SK-N-SH (cell line): Measurements from ENCODE around the gene OCA2. TPM values are rescaled to one million over a fixed set of nuclear protein-coding genes. Genes with fewer than 3 reads are reported as not detected.

Source experiments
- CTCF ChIA-PET: fragments of 300-600, 350-600 bp; formaldehyde crosslinking; extraction: SDS; loops from one replicate; lab custom pipeline; 2021; lab: Yijun Ruan, JAX
- POLR2A ChIA-PET: fragments of 350-600 bp; sonication (Branson Sonifier 250); formaldehyde crosslinking; extraction: SDS; loops from one replicate; lab custom pipeline; 2020; ENCODE audit warnings: antibody characterized with exemption, inconsistent platforms; lab: Yijun Ruan, JAX
- DNase-seq: peaks from one replicate; pipeline ENCODE4 v3.0.0; 2012
- H2AFZ ChIP-seq: fragments of 200-600 bp; sonication (generic); 2 replicates; pipeline ENCODE4 v1.8.1; 2016; ENCODE audit warnings: antibody characterized with exemption, mild to moderate bottlenecking, low read depth
- H3F3A ChIP-seq: fragments of 200-600 bp; sonication (generic); replicated peaks from 2 replicates; pipeline ENCODE3; 2016; ENCODE audit warnings: antibody characterized with exemption, mild to moderate bottlenecking; ENCODE audit not compliant: insufficient read depth
- H3K27ac ChIP-seq, 2 experiments: fragments of 200-500 bp in 1 of 2; fragments of 200-600 bp in 1 of 2; sonication (Bioruptor generic) in 1 of 2; sonication (generic), shearing (Covaris generic) in 1 of 2; 2 replicates each; pipeline versions ENCODE4 v1.5.1 to v1.6.1; 2014 to 2016; ENCODE audit warnings: low read depth in 2 of 2, inconsistent platforms in 1 of 2, low read length in 1 of 2, mild to moderate bottlenecking in 1 of 2, mixed read lengths in 1 of 2
- H3K27me3 ChIP-seq: fragments of 200-600 bp; sonication (generic), shearing (Covaris generic); 2 replicates; pipeline ENCODE4 v1.6.1; 2016; ENCODE audit warnings: mixed run types; ENCODE audit not compliant: insufficient read depth
- H3K36me3 ChIP-seq, 2 experiments: fragments of 200-500 bp in 1 of 2; fragments of 200-600 bp in 1 of 2; sonication (Bioruptor generic) in 1 of 2; sonication (generic) in 1 of 2; replicated peaks in 1 of 2; 2 replicates each; pipeline versions ENCODE3 to v1.5.1; 2014 to 2016; ENCODE audit warnings: low read length in 1 of 2, mild to moderate bottlenecking in 1 of 2; ENCODE audit not compliant: insufficient read depth in 2 of 2, control insufficient read depth in 1 of 2
- H3K4me1 ChIP-seq, 2 experiments: fragments of 200-500 bp in 1 of 2; fragments of 200-600 bp in 1 of 2; sonication (Bioruptor generic) in 1 of 2; sonication (generic), shearing (Covaris generic) in 1 of 2; 2 replicates each; pipeline versions ENCODE4 v1.5.1 to v1.6.1; 2014 to 2016; ENCODE audit warnings: low read depth in 1 of 2, low read length in 1 of 2, mixed run types in 1 of 2; ENCODE audit not compliant: insufficient read depth in 2 of 2, control insufficient read depth in 1 of 2
- H3K4me2 ChIP-seq: fragments of 200-600 bp; sonication (generic), shearing (Covaris generic); 2 replicates; pipeline ENCODE4 v1.6.1; 2017; ENCODE audit warnings: mixed run types
- H3K4me3 ChIP-seq, 2 experiments: fragments of 200-500 bp in 1 of 2; fragments of 200-600 bp in 1 of 2; sonication (Bioruptor generic) in 1 of 2; sonication (generic), shearing (Covaris generic) in 1 of 2; 2 replicates each; pipeline versions ENCODE4 v1.5.1 to v1.8.1; 2014 to 2016; ENCODE audit warnings: low read depth in 2 of 2, inconsistent platforms in 1 of 2, low read length in 1 of 2, mild to moderate bottlenecking in 1 of 2, mixed read lengths in 1 of 2, moderate library complexity in 1 of 2
- H3K79me2 ChIP-seq: fragments of 200-600 bp; sonication (generic); 2 replicates; pipeline ENCODE4 v1.8.1; 2017; ENCODE audit warnings: mild to moderate bottlenecking; ENCODE audit not compliant: insufficient read depth
- H3K9ac ChIP-seq: fragments of 200-600 bp; sonication (generic); 2 replicates; pipeline ENCODE4 v1.6.1; 2017; ENCODE audit warnings: mixed run types
- H3K9me2 ChIP-seq: fragments of 200-600 bp; sonication (generic); 2 replicates; pipeline ENCODE4 v1.6.1; 2017; ENCODE audit warnings: mixed run types
- H3K9me3 ChIP-seq: fragments of 200-600 bp; sonication (generic); 2 replicates; pipeline ENCODE4 v1.6.1; 2017; ENCODE audit warnings: mixed run types, mild to moderate bottlenecking, moderate library complexity
- H4K20me1 ChIP-seq: fragments of 200-600 bp; sonication (generic); 2 replicates; pipeline ENCODE4 v1.6.1; 2017; ENCODE audit warnings: mild to moderate bottlenecking, mixed run types; ENCODE audit not compliant: insufficient read depth
- CHD2 ChIP-seq: fragments of 150-350 bp; IDR thresholded peaks from 2 replicates; pipeline ENCODE4 v1.6.1; 2018; ENCODE audit warnings: low read length; ENCODE audit not compliant: partially characterized antibody
- CTCF ChIP-seq: fragments of 200-600 bp; sonication (generic); IDR thresholded peaks from 2 replicates; pipeline ENCODE4 v1.6.1; 2017; ENCODE audit warnings: antibody characterized with exemption, mild to moderate bottlenecking, moderate library complexity
- ELF1 ChIP-seq: IDR thresholded peaks from 2 replicates; pipeline ENCODE4 v1.4.0; 2012
- EP300 ChIP-seq, 2 experiments: IDR thresholded peaks; 2 replicates each; pipeline versions ENCODE4 v1.4.0 to v1.6.1; 2012; ENCODE audit warnings: borderline replicate concordance in 1 of 2, low read depth in 1 of 2, low read length in 1 of 2
- FOXJ3 ChIP-seq: sonication (generic); formaldehyde crosslinking; IDR thresholded peaks from 2 replicates; pipeline ENCODE4 v1.5.1; 2020; ENCODE audit warnings: mild to moderate bottlenecking, missing genetic modification reagents
- MEF2A ChIP-seq: IDR thresholded peaks from 2 replicates; pipeline ENCODE4 v1.4.0; 2012; ENCODE audit warnings: low read depth, borderline replicate concordance
- MXI1 ChIP-seq: IDR thresholded peaks from 2 replicates; pipeline ENCODE4 v1.6.1; 2012; ENCODE audit warnings: mild to moderate bottlenecking, low read depth, low read length, improper control_type of control experiment
- NFIC ChIP-seq: IDR thresholded peaks from 2 replicates; pipeline ENCODE4 v1.4.0; 2012; ENCODE audit warnings: borderline replicate concordance
- NRF1 ChIP-seq: IDR thresholded peaks from 2 replicates; pipeline ENCODE4 v1.6.1; 2012; ENCODE audit warnings: low read depth, mild to moderate bottlenecking, low read length
- RCOR1 ChIP-seq: fragments of 150-350 bp; IDR thresholded peaks from 2 replicates; pipeline ENCODE4 v1.6.1; 2017; ENCODE audit warnings: antibody characterized with exemption, low read length
- RFX5 ChIP-seq: IDR thresholded peaks from 2 replicates; pipeline ENCODE4 v1.6.1; 2012; ENCODE audit warnings: mild to moderate bottlenecking, improper control_type of control experiment, low read length
- SIN3A ChIP-seq: IDR thresholded peaks from 2 replicates; pipeline ENCODE4 v1.6.1; 2012; ENCODE audit warnings: low read depth, mild to moderate bottlenecking, low read length, moderate library complexity, borderline replicate concordance
- TEAD4 ChIP-seq: IDR thresholded peaks from 2 replicates; pipeline ENCODE4 v1.4.0; 2012; ENCODE audit warnings: mild to moderate bottlenecking, borderline replicate concordance; ENCODE audit not compliant: insufficient read depth
- YY1 ChIP-seq: IDR thresholded peaks from 2 replicates; pipeline ENCODE4 v1.4.0; 2012; ENCODE audit warnings: low read depth, mild to moderate bottlenecking
- WGBS: methylation state at CpG from one replicate; pipeline ENCODE4 v1.1.6; 2017; ENCODE audit warnings: low lambda C conversion rate; 5-methylcytosine and 5-hydroxymethylcytosine counted together
- polyA plus RNA-seq, 3 experiments: library from polyadenylated mRNA; depleted of rRNA; stranded (reverse); fragments of >200 nt; gene quantifications; 2 replicates each; pipeline ENCODE4 v1.2.3, GENCODE V29; 2012
- TF ChIP-seq, protein P1 (sequence below): fragments of 150-350 bp; IDR thresholded peaks from 2 replicates; pipeline ENCODE4 v1.6.1; 2017; ENCODE audit warnings: antibody characterized with exemption, low read length, low read depth, borderline replicate concordance
- TF ChIP-seq, protein P2 (sequence below): IDR thresholded peaks from 2 replicates; pipeline ENCODE4 v1.4.0; 2012; ENCODE audit warnings: low read depth, borderline replicate concordance

Gene OCA2
- polyA plus RNA-seq, 1 of the 3 experiments (the other 2 are of a cell fraction), result 0.16 TPM

DNA sequence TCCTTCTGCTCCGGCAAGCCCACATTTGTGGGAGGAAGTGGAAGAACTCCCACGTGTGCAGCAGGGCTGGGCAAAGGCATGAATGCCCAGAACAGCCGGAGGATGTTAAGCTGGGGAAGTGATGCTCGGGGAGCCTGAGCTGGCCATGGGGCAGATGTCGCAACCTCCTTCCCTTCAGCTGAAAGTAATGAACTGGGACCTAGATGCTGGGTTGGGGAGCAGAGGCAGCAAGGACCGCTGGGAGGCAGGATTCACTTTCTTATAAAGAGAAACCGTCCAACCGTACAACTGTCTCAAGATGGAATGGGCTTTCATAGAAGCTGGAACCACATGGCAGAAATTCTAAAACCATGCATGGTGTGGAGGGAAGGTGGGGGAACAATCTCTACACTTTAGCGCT is 290.9 kb downstream of the OCA2 start:
- H3K27ac ChIP-seq, result no peak overlapping the region
- no peak for TF ChIP-seq MEF2A
- no peak for TF ChIP-seq RFX5
- TF ChIP-seq MXI1, result no peak
- TF ChIP-seq, protein P1, sequence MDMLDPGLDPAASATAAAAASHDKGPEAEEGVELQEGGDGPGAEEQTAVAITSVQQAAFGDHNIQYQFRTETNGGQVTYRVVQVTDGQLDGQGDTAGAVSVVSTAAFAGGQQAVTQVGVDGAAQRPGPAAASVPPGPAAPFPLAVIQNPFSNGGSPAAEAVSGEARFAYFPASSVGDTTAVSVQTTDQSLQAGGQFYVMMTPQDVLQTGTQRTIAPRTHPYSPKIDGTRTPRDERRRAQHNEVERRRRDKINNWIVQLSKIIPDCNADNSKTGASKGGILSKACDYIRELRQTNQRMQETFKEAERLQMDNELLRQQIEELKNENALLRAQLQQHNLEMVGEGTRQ, result no peak
- TF ChIP-seq NRF1, result no peak
- TF ChIP-seq, all 33 proteins: peak for 0
- Histone ChIP-seq H3K9me3 (no peaks in the 10 kb centered on the region), H3K27me3 (no peaks in the 10 kb centered on the region), H3K4me1 (no peaks in the 10 kb centered on the region), H2AFZ (no peak overlapping the region), H3F3A (no peaks in the 10 kb centered on the region), H3K9ac (no peak overlapping the region), H3K79me2 (no peaks in the 10 kb centered on the region), H3K36me3 (no peaks in the 10 kb centered on the region), H3K4me3 (no peak overlapping the region), H3K4me2 (no peak overlapping the region), H4K20me1 (no peaks in the 10 kb centered on the region), H3K9me2 (no peaks in the 10 kb centered on the region)
- WGBS, result 52% methylated on average over 9 of the region's 9 CpGs
- ChIA-PET POLR2A (no interaction called here), CTCF (no interaction called here)
- no peak for DNase-seq

DNA sequence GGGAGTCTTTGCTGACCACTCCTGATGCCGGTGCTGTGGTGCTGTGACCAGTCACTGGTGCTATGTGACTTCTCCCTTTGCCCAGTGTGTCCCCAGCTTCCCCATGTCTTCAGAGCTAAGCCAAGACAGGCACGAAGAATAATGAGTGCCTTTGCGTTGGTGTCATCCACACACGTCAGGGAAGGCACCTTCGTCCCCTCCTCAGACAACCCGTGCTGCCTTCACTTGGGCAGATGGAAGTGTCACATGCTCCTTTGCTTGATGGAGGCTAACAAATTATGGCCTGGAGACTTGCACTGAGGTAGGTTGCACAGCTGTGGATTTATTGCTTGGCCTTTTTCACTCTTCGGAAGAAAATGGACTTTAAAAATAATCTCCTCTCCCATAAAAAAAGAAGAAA is 291.8 kb downstream of the OCA2 start:
- Histone ChIP-seq H3K79me2 (no peaks in the 10 kb centered on the region), H3K4me1 (no peaks in the 10 kb centered on the region), H4K20me1 (no peaks in the 10 kb centered on the region), H2AFZ (no peak overlapping the region), H3K4me2 (no peak overlapping the region), H3K9ac (no peak overlapping the region), H3K9me2 (no peaks in the 10 kb centered on the region), H3K36me3 (no peaks in the 10 kb centered on the region), H3K9me3 (no peaks in the 10 kb centered on the region), H3K27me3 (no peaks in the 10 kb centered on the region), H3F3A (no peaks in the 10 kb centered on the region), H3K27ac (no peak overlapping the region), H3K4me3 (no peak overlapping the region)
- 39% methylated on average over 7 of the region's 7 CpGs for WGBS
- DNase-seq, result no peak
- POLR2A ChIA-PET, result no interaction called here
- TF ChIP-seq RCOR1 (no peak), ELF1 (no peak), SIN3A (no peak), CHD2 (no peak), NRF1 (no peak), YY1 (no peak), FOXJ3 (CRISPR knock-in tag) (no peak)
- CTCF ChIA-PET, result interaction anchor here (0.5 kb wide), 1 partner anchor 48 kb away, joined by 4 read pairs; no protein-coding TSS in a partner anchor

GRCh38 chr15:27806396-27806795 is 292.7 kb downstream of the OCA2 start:
- DNase-seq, result no peak
- no peaks in the 10 kb centered on the region for H3K4me1 ChIP-seq
- POLR2A ChIA-PET, result no interaction called here
- H2AFZ ChIP-seq, result no peak overlapping the region
- no peak overlapping the region for H3K4me3 ChIP-seq
- no peak overlapping the region for H3K27ac ChIP-seq
- no peaks in the 10 kb centered on the region for H3F3A ChIP-seq
- WGBS, result 60% methylated on average over 21 of the region's 21 CpGs
- no peak overlapping the region for H3K9ac ChIP-seq
- no peaks in the 10 kb centered on the region for H3K9me2 ChIP-seq
- no peaks in the 10 kb centered on the region for H3K36me3 ChIP-seq
- H3K4me2 ChIP-seq, result no peak overlapping the region
- no peaks in the 10 kb centered on the region; the same call in 1 of the 2 replicates for H3K9me3 ChIP-seq
- no peaks in the 10 kb centered on the region for H3K27me3 ChIP-seq
- CTCF ChIA-PET, result interaction anchor here (0.6 kb wide), 1 partner anchor 1278 kb away, joined by 3 read pairs; no protein-coding TSS in a partner anchor
- no peaks in the 10 kb centered on the region for H4K20me1 ChIP-seq
- H3K79me2 ChIP-seq, result no peaks in the 10 kb centered on the region
- TF ChIP-seq, protein P2, sequence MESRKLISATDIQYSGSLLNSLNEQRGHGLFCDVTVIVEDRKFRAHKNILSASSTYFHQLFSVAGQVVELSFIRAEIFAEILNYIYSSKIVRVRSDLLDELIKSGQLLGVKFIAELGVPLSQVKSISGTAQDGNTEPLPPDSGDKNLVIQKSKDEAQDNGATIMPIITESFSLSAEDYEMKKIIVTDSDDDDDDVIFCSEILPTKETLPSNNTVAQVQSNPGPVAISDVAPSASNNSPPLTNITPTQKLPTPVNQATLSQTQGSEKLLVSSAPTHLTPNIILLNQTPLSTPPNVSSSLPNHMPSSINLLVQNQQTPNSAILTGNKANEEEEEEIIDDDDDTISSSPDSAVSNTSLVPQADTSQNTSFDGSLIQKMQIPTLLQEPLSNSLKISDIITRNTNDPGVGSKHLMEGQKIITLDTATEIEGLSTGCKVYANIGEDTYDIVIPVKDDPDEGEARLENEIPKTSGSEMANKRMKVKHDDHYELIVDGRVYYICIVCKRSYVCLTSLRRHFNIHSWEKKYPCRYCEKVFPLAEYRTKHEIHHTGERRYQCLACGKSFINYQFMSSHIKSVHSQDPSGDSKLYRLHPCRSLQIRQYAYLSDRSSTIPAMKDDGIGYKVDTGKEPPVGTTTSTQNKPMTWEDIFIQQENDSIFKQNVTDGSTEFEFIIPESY, result no peak
- no peak for TF ChIP-seq CTCF
- TF ChIP-seq TEAD4, result no peak
- TF ChIP-seq CHD2, result no peak
- no peak for TF ChIP-seq MEF2A
- no peak for TF ChIP-seq NFIC
- TF ChIP-seq, protein P1, result no peak
- TF ChIP-seq EP300 (IDR thresholded peaks at IDR 0.05; ENCODE audit: borderline replicate concordance in 1 of 2, low read depth in 1 of 2, low read length in 1 of 2), result no peak
